NCI-H748 (cell line): ENCODE results near the gene RGL1.

Source experiments
- DNase-seq: peaks from one replicate; lab custom pipeline; 2025; ENCODE audit not compliant: unreplicated experiment; lab: John Stamatoyannopoulos, UW

The RGL1 gene

GRCh38 chr1:183885142-183885735 lies 80.3 kb downstream of the RGL1 start:
- no peak for DNase-seq

- no peak for DNase-seq
Measured at GRCh38 chr1:183886083-183886828, 81.3 kb downstream of the RGL1 start.

- DNase-seq: no peak
Measured at GRCh38 chr1:183886853-183887252, 81.9 kb downstream of the RGL1 start.

GRCh38 chr1:183887826-183888819 lies 83.2 kb downstream of the RGL1 start:
- DNase-seq: no peak

- no peak for DNase-seq
Measured at GRCh38 chr1:183889095-183889494, 84.2 kb downstream of the RGL1 start.

- DNase-seq: no peak
Measured at GRCh38 chr1:183891158-183891856, 86.4 kb downstream of the RGL1 start.

- no peak for DNase-seq
Measured at GRCh38 chr1:183892351-183892793, 87.5 kb downstream of the RGL1 start.

- DNase-seq: no peak
Measured at GRCh38 chr1:183893561-183894289, 88.8 kb downstream of the RGL1 start.

- DNase-seq: no peak
Measured at GRCh38 chr1:183894290-183894565, 89.3 kb downstream of the RGL1 start.

GRCh38 chr1:183896466-183897048 lies 91.6 kb downstream of the RGL1 start:
- DNase-seq: no peak

- DNase-seq: no peak
Measured at GRCh38 chr1:183898001-183898396, 93.1 kb downstream of the RGL1 start.

- DNase-seq: no peak
Measured at GRCh38 chr1:183898610-183899009, 93.7 kb downstream of the RGL1 start.

GRCh38 chr1:183901748-183902330 lies 96.9 kb downstream of the RGL1 start:
- no peak for DNase-seq

GRCh38 chr1:183903101-183903500 lies 98.2 kb downstream of the RGL1 start:
- DNase-seq: no peak

- no peak for DNase-seq
Measured at GRCh38 chr1:183905508-183906113, 100.7 kb downstream of the RGL1 start.

GRCh38 chr1:183907070-183907469 lies 102.2 kb downstream of the RGL1 start:
- no peak for DNase-seq

- DNase-seq: no peak
Measured at GRCh38 chr1:183908079-183908478, 103.2 kb downstream of the RGL1 start.

GRCh38 chr1:183909672-183910071 lies 104.8 kb downstream of the RGL1 start:
- DNase-seq: no peak

- DNase-seq: no peak
Measured at GRCh38 chr1:183910845-183911244, 105.9 kb downstream of the RGL1 start.
